Measurements from ENCODE around the gene ZNF462. TPM values are rescaled to one million over a fixed set of nuclear protein-coding genes. Genes with fewer than 3 reads are reported as not detected.

Gene ZNF462
- polyA plus RNA-seq, 3 donors = not detected

- H3K4me3 Mint-ChIP-seq = peak overlapping the region in 1 of 2 donors; percentile 54
Measured at GRCh38 chr9:106857811-106858470, 5.0 kb upstream of the ZNF462 start.

More at GRCh38 chr9:106857811-106858470, 5.0 kb upstream of the ZNF462 start:
- intact Hi-C loops (cut with micrococcal nuclease) = no loop called here
- no peak overlapping the region for H3K27ac Mint-ChIP-seq
- Histone ChIP-seq H3K27me3 (ENCODE audit: control insufficient read depth in 2 of 2, insufficient read depth in 2 of 2, low read length in 2 of 2) (peaks cover 62 to 75% of the 10 kb centered on the region in 2 donors), H3K4me2 (replicated peaks; ENCODE audit: extremely low read depth, low read length, poor library complexity, severe bottlenecking) (no peak overlapping the region), H2AFZ (ENCODE audit: insufficient read depth, low read depth, low read length, poor library complexity, severe bottlenecking) (no peak overlapping the region), H4K20me1 (ENCODE audit: insufficient read depth, low read length) (no peaks in the 10 kb centered on the region), H3K4me3 (replicated peaks in 1 of 3; ENCODE audit: low read depth in 2 of 3, low read length in 3 of 3) (no peak overlapping the region), H3K4me1 (ENCODE audit: control insufficient read depth in 1 of 2, insufficient read depth in 2 of 2, low read length in 2 of 2) (peaks cover 12 to 29% of the 10 kb centered on the region in 2 donors), H3K9me3 (replicated peaks in 1 of 2; ENCODE audit: control insufficient read depth in 1 of 2, insufficient read depth in 1 of 2, low read length in 2 of 2) (peaks cover 0 to 16% of the 10 kb centered on the region in 2 donors), H3K27ac (ENCODE audit: low read depth in 1 of 2, low read length in 2 of 2) (no peak overlapping the region), H3K36me3 (replicated peaks in 1 of 2; ENCODE audit: control insufficient read depth in 1 of 2, insufficient read depth in 2 of 2, low read length in 2 of 2) (no peaks in the 10 kb centered on the region), H3K9ac (ENCODE audit: insufficient read depth, low read length, poor library complexity, severe bottlenecking) (no peak overlapping the region), H3K79me2 (ENCODE audit: insufficient read depth, low read length) (no peaks in the 10 kb centered on the region)
- no peak for TF ChIP-seq CTCF (IDR thresholded peaks at IDR 0.05)
- peaks cover 53 to 67% (median 56%) of the 10 kb centered on the region in 3 donors for H3K27me3 Mint-ChIP-seq (ENCODE audit: low read depth in 3 of 3)
- peaks cover 0 to 14% of the 10 kb centered on the region in 2 donors for H3K36me3 Mint-ChIP-seq
- WGBS (ENCODE audit: insufficient coverage) = no CpG with 5 or more reads among the region's 3 CpGs
- peaks cover 31% of the 10 kb centered on the region for H3K4me1 Mint-ChIP-seq
- no peak for DNase-seq
- peaks cover 0 to 26% (median 12%) of the 10 kb centered on the region in 7 donors for H3K9me3 Mint-ChIP-seq
